H1 (cell line): ENCODE data around the gene GTF3C2. TPM values are rescaled to one million over a fixed set of nuclear protein-coding genes. Genes with fewer than 3 reads are reported as not detected.
A peak's percentile ranks its signal among the peaks of the same experiment; 100 is the strongest.

Experiments
- CTCF ChIA-PET: fragments of 300-600 bp; sonication (Branson Sonifier 250); formaldehyde crosslinking; loops from one replicate; lab custom pipeline; 2021; ENCODE audit not compliant: partially characterized antibody; lab: Charles Lee
- POLR2A ChIA-PET: fragments of 300-600 bp; sonication (Branson Sonifier 250); formaldehyde crosslinking; loops from one replicate; lab custom pipeline; 2021; ENCODE audit warnings: inconsistent platforms; ENCODE audit not compliant: partially characterized antibody; lab: Charles Lee
- DNase-seq, 2 experiments: peaks; one replicate each; pipeline versions ENCODE4 v3.0.0 to v3.0.0-alpha.2; 2010 to 2022; ENCODE audit warnings: low spot score in 2 of 2, low read depth in 1 of 2, mixed read lengths in 1 of 2
- FAIRE-seq: peaks from 2 replicates; lab custom pipeline; 2011; peaks lifted over from hg19 to GRCh38; lab: Jason Lieb, UNC
- H2AFZ ChIP-seq: 2 replicates; pipeline ENCODE4 v1.8.1; 2012; ENCODE audit warnings: low read length, inconsistent platforms
- H2AK5ac ChIP-seq: 2 replicates; pipeline ENCODE4 v1.6.1; 2013; ENCODE audit warnings: low read depth, low read length
- H2BK120ac ChIP-seq: replicated peaks from 2 replicates; pipeline ENCODE3; 2013; ENCODE audit warnings: low read depth, low read length, inconsistent platforms
- H2BK12ac ChIP-seq: 2 replicates; pipeline ENCODE4 v1.6.1; 2013; ENCODE audit warnings: low read depth, low read length
- H2BK15ac ChIP-seq: 2 replicates; pipeline ENCODE4 v1.6.1; 2013; ENCODE audit warnings: low read length
- H2BK20ac ChIP-seq: 2 replicates; pipeline ENCODE4 v1.6.1; 2013; ENCODE audit warnings: low read length
- H2BK5ac ChIP-seq: 2 replicates; pipeline ENCODE4 v1.6.1; 2013; ENCODE audit warnings: low read depth, low read length
- H3K14ac ChIP-seq: 2 replicates; pipeline ENCODE4 v1.6.1; 2013; ENCODE audit warnings: inconsistent platforms; ENCODE audit not compliant: insufficient read length
- H3K18ac ChIP-seq: 2 replicates; pipeline ENCODE4 v1.6.1; 2013; ENCODE audit warnings: low read length; ENCODE audit errors: extremely low read depth
- H3K23ac ChIP-seq: 2 replicates; pipeline ENCODE4 v1.6.1; 2013; ENCODE audit warnings: inconsistent platforms; ENCODE audit not compliant: insufficient read length
- H3K23me2 ChIP-seq: 2 replicates; pipeline ENCODE4 v1.6.1; 2013; ENCODE audit warnings: low read depth, low read length
- H3K27ac ChIP-seq: 2 replicates; pipeline ENCODE4 v1.6.1; 2011; ENCODE audit warnings: low read depth, low read length, inconsistent platforms
- H3K27me3 ChIP-seq, 4 experiments: replicated peaks in 1 of 4; 1 replicate in 1 of 4; 2 replicates in 3 of 4; pipeline versions ENCODE4 v1.6.1 to v1.8.1; 2011 to 2013; ENCODE audit warnings: low read length in 3 of 4, mild to moderate bottlenecking in 3 of 4, inconsistent platforms in 2 of 4, mixed read lengths in 2 of 4, moderate library complexity in 1 of 4; ENCODE audit not compliant: control insufficient read depth in 3 of 4, insufficient read depth in 3 of 4; ENCODE audit errors: extremely low read depth in 1 of 4
- H3K36me3 ChIP-seq, 4 experiments: 2 replicates each; pipeline versions ENCODE4 v1.6.1 to v1.8.1; 2011 to 2013; ENCODE audit warnings: mild to moderate bottlenecking in 4 of 4, low read length in 3 of 4, moderate library complexity in 2 of 4, control low read depth in 1 of 4, inconsistent platforms in 1 of 4; ENCODE audit not compliant: insufficient read depth in 4 of 4, control insufficient read depth in 2 of 4
- H3K4ac ChIP-seq: replicated peaks from 2 replicates; pipeline ENCODE3; 2013; ENCODE audit warnings: low read length, low read depth, mixed read lengths, inconsistent platforms; ENCODE audit not compliant: insufficient read length
- H3K4me1 ChIP-seq, 4 experiments: replicated peaks in 1 of 4; 1 replicate in 1 of 4; 2 replicates in 3 of 4; pipeline versions ENCODE4 v1.6.1 to v1.8.1; 2011 to 2013; ENCODE audit warnings: low read length in 3 of 4, inconsistent platforms in 2 of 4, mixed read lengths in 1 of 4; ENCODE audit not compliant: insufficient read depth in 4 of 4, control insufficient read depth in 3 of 4
- H3K4me2 ChIP-seq, 2 experiments: 2 replicates each; pipeline versions ENCODE4 v1.6.1 to v1.8.1; 2011 to 2013; ENCODE audit warnings: low read depth in 2 of 2, low read length in 2 of 2, control low read depth in 1 of 2, inconsistent platforms in 1 of 2, mild to moderate bottlenecking in 1 of 2; ENCODE audit not compliant: insufficient read depth in 1 of 2
- H3K4me3 ChIP-seq, 4 experiments: fragments of 200-600, 300-600 bp in 1 of 4; sonication (generic), shearing (Covaris generic), sonication (Bioruptor Twin) in 1 of 4; 2 replicates each; pipeline versions ENCODE4 v1.5.1 to v1.8.1; 2011 to 2016; ENCODE audit warnings: low read length in 4 of 4, low read depth in 3 of 4, control low read depth in 2 of 4, inconsistent platforms in 2 of 4, mild to moderate bottlenecking in 2 of 4, mixed read lengths in 1 of 4, moderate library complexity in 1 of 4; ENCODE audit not compliant: insufficient read depth in 2 of 4; ENCODE audit errors: extremely low read depth in 1 of 4
- H3K56ac ChIP-seq: replicated peaks from 2 replicates; pipeline ENCODE3; 2013; ENCODE audit warnings: low read depth, mild to moderate bottlenecking, mixed read lengths, low read length, inconsistent platforms; ENCODE audit not compliant: insufficient read length
- H3K79me1 ChIP-seq: 2 replicates; pipeline ENCODE4 v1.6.1; 2013; ENCODE audit warnings: low read depth, low read length, control low read depth
- H3K79me2 ChIP-seq, 2 experiments: 2 replicates each; pipeline versions ENCODE4 v1.6.1 to v1.8.1; 2012 to 2013; ENCODE audit warnings: low read length in 2 of 2, mild to moderate bottlenecking in 2 of 2, inconsistent platforms in 1 of 2; ENCODE audit not compliant: insufficient read depth in 2 of 2, control insufficient read depth in 1 of 2
- H3K9ac ChIP-seq, 4 experiments: replicated peaks in 1 of 4; 1 replicate in 1 of 4; 2 replicates in 3 of 4; pipeline versions ENCODE4 v1.6.1 to v1.8.1; 2011 to 2013; ENCODE audit warnings: low read depth in 3 of 4, low read length in 3 of 4, control low read depth in 2 of 4, mild to moderate bottlenecking in 2 of 4, moderate library complexity in 2 of 4, inconsistent platforms in 1 of 4; ENCODE audit errors: extremely low read depth in 1 of 4
- H3K9me3 ChIP-seq, 2 experiments: 2 replicates each; pipeline versions ENCODE4 v1.6.1 to v1.8.1; 2012 to 2013; ENCODE audit warnings: mild to moderate bottlenecking in 2 of 2, moderate library complexity in 2 of 2, control low read depth in 1 of 2, inconsistent platforms in 1 of 2, low read depth in 1 of 2, low read length in 1 of 2, mixed read lengths in 1 of 2; ENCODE audit not compliant: insufficient read depth in 2 of 2
- H4K20me1 ChIP-seq, 2 experiments: replicated peaks in 1 of 2; 2 replicates each; pipeline versions ENCODE3 to v1.8.1; 2011 to 2013; ENCODE audit warnings: inconsistent platforms in 2 of 2, low read length in 2 of 2, mild to moderate bottlenecking in 1 of 2; ENCODE audit not compliant: insufficient read depth in 2 of 2, control insufficient read depth in 1 of 2
- H4K5ac ChIP-seq: 2 replicates; pipeline ENCODE4 v1.6.1; 2013; ENCODE audit warnings: low read length, low read depth, mixed read lengths, inconsistent platforms; ENCODE audit not compliant: insufficient read length
- H4K8ac ChIP-seq: 2 replicates; pipeline ENCODE4 v1.8.0; 2013; ENCODE audit warnings: mild to moderate bottlenecking, moderate library complexity, low read length, inconsistent platforms; ENCODE audit not compliant: insufficient read depth; ENCODE audit errors: extremely low read depth
- H4K91ac ChIP-seq: replicated peaks from 2 replicates; pipeline ENCODE3; 2013; ENCODE audit warnings: low read length, mixed read lengths, inconsistent platforms; ENCODE audit not compliant: insufficient read length
- EGR1 ChIP-seq: IDR thresholded peaks from 2 replicates; pipeline ENCODE4 v1.6.1; 2011; ENCODE audit warnings: low read depth, low read length, borderline replicate concordance
- GABPA ChIP-seq: IDR thresholded peaks from 2 replicates; pipeline ENCODE4 v1.6.1; 2011; ENCODE audit warnings: mild to moderate bottlenecking, low read length, moderate library complexity, borderline replicate concordance; ENCODE audit not compliant: insufficient read depth
- POLR2A ChIP-seq, 2 experiments: IDR thresholded peaks; 1 replicate in 1 of 2; 2 replicates in 1 of 2; pipeline ENCODE4 v1.6.1; 2011; ENCODE audit warnings: low read depth in 2 of 2, low read length in 2 of 2, mild to moderate bottlenecking in 2 of 2; ENCODE audit errors: control extremely low read depth in 1 of 2
- WGBS, 2 experiments: shearing (Covaris generic) in 1 of 2; methylation state at CpG; one replicate each; pipeline versions ENCODE4 v1.1.6 to v1.1.7; 2013 to 2015; ENCODE audit warnings: low lambda C conversion rate in 2 of 2, mixed read lengths in 2 of 2, inconsistent platforms in 1 of 2, low coverage in 1 of 2, missing lambda C conversion rate in 1 of 2; ENCODE audit not compliant: insufficient replicate concordance in 2 of 2, insufficient coverage in 1 of 2, insufficient read length in 1 of 2; ENCODE audit errors: extremely low coverage in 1 of 2, missing lambda C conversion rate in 1 of 2; 5-methylcytosine and 5-hydroxymethylcytosine counted together
- polyA plus RNA-seq, 7 experiments: library from polyadenylated mRNA; depleted of rRNA in 3 of 7; stranded (reverse) in 5 of 7; unstranded in 2 of 7; fragments of >200 nt in 5 of 7; fragments of 200-250 nt in 2 of 7; gene quantifications; 1 replicate in 5 of 7; 2 replicates in 1 of 7; 4 replicates in 1 of 7; pipeline versions ENCODE4 v1.2.1 to v1.2.3, GENCODE V29; 2011 to 2013; ENCODE audit warnings: missing spikeins in 2 of 7, mixed read lengths in 2 of 7
- total RNA-seq: library from RNA; stranded (reverse); fragmentation: NEBNext Ultra II Directional; extraction: Animal tissue kit (Norgen Biotek cat#: 25700); gene quantifications from 2 replicates; pipeline ENCODE4 v1.2.1, GENCODE V29; 2021

Gene GTF3C2
- total and polyA plus RNA-seq, 2 of the 8 experiments (the other 6 are each of a cell fraction or from before 2014, with no cell fraction given), result 118 to 127 TPM

DNA sequence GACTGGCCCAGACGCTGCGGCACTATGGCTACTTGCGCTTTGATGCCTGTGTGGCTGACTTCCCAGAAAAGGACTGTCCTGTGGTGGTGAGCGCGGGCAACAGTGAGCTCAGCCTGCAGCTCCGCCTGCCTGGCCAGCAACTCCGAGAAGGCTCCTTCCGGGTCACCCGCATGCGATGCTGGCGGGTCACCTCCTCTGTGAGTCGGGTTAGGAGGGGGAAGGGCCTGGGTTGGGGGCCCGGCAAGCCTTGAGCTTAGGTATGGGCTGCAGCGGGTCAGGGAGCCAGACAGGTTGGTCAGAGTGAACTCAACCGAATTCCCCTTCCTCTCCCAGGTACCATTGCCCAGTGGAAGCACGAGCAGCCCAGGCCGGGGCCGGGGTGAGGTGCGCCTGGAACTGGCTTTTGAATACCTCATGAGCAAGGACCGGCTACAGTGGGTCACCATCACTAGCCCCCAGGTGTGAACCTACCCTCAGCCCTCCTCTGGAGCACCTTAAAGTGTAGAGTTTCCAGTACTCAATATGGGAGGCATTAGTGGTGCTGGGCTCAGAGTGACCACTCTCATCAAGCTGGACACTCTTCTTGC, 19.0 kb upstream of the GTF3C2 start:
- no peak for DNase-seq

More for the DNA sequence above, 19.0 kb upstream of the GTF3C2 start:
- TF ChIP-seq POLR2A (IDR thresholded peaks at IDR 0.05; ENCODE audit: control extremely low read depth in 1 of 2, low read depth in 2 of 2, low read length in 2 of 2) (0 out of 3 replicates have a peak, but pooled peaks of 1 of the 2 experiments have one; percentile 10), GABPA (no peak), EGR1 (no peak)
- TF ChIP-seq, all 59 proteins: peak for 1
- H2BK12ac ChIP-seq, result no peak overlapping the region
- no peak overlapping the region for H3K4me3 ChIP-seq
- peaks cover 13% of the 10 kb centered on the region for H3K23me2 ChIP-seq
- no peak overlapping the region for H3K14ac ChIP-seq
- H4K8ac ChIP-seq, result no peak overlapping the region; the same call in 1 of the 2 replicates
- H3K4me2 ChIP-seq, result no peak overlapping the region
- 93% methylated on average over 19 of the region's 20 CpGs; no CpG with 5 or more reads in 1 of the 2 experiments for WGBS, 2 experiments
- H3K79me1 ChIP-seq, result peaks cover 6% of the 10 kb centered on the region
- no peak overlapping the region for H2AK5ac ChIP-seq
- no peak overlapping the region for H2BK120ac ChIP-seq
- H4K20me1 ChIP-seq, result peaks cover 4 to 18% of the 10 kb centered on the region in 2 experiments
- no peak overlapping the region for H2BK15ac ChIP-seq
- no peak overlapping the region for H3K56ac ChIP-seq
- no peak for FAIRE-seq
- peaks cover 0 to 27% of the 10 kb centered on the region in 2 experiments; a peak in 2 of 4 replicates for H3K79me2 ChIP-seq
- CTCF ChIA-PET, result interaction anchor here (0.9 to 1.6 kb wide), 2 partner anchors 54 to 55 kb away, joined by 3 read pairs; no protein-coding TSS in a partner anchor
- no peaks in the 10 kb centered on the region for H3K9me3 ChIP-seq
- peaks cover 0 to 10% (median 3%) of the 10 kb centered on the region in 4 experiments; a peak in 5 of 7 replicates for H3K4me1 ChIP-seq
- H4K5ac ChIP-seq, result no peak overlapping the region
- no peak overlapping the region for H3K4ac ChIP-seq
- H2BK5ac ChIP-seq, result no peak overlapping the region
- no peak overlapping the region for H3K23ac ChIP-seq
- H2AFZ ChIP-seq, result no peak overlapping the region
- no peak overlapping the region for H4K91ac ChIP-seq
- H3K36me3 ChIP-seq, result peaks cover 29 to 50% (median 43%) of the 10 kb centered on the region in 4 experiments
- no peaks in the 10 kb centered on the region for H3K27me3 ChIP-seq
- POLR2A ChIA-PET, result interaction anchor here (1.3 to 9.5 kb wide), 8 partner anchors 9 to 64 kb away, joined by 3 to 114 read pairs (median 4); partner anchors contain the start of genes EIF2B4, GTF3C2 and NRBP1
- H3K9ac ChIP-seq, result no peak overlapping the region
- H2BK20ac ChIP-seq, result no peak overlapping the region
- no peak overlapping the region for H3K27ac ChIP-seq
- no peak overlapping the region for H3K18ac ChIP-seq
